ENCODE results near the gene KCMF1. TPM values are rescaled to one million over a fixed set of nuclear protein-coding genes. Genes with fewer than 3 reads are reported as not detected.

KCMF1 gene
- total and polyA plus RNA-seq, 10 of the 15 experiments (the other 5 are each of a cell fraction or from before 2014, with no cell fraction given) = 8.4 to 124 (median 43.0) TPM

DNA sequence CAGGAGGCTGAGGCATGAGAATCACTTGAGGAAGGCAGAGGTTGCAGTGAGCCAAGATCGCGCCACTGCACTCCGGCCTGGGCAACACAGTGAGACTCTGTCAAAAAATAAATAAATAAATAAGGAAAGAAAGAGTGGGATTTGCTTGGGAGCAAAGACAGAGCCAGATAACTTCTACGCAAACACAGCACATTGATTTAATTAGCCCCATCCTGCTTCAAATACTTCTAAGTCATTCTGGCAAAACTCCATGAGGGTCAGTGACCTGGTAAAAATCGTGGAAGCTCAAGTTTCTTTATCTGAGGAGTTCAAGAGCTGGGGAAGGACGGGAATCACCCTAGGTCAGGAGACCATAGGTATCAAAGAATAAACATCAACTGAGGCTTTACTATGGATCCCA, 91.6 kb downstream of the KCMF1 start:
- RAD21 ChIA-PET (ENCODE audit: unreplicated experiment) = no interaction called here
- Histone ChIP-seq H4K20me1 (ENCODE audit: control insufficient read depth, insufficient read depth) (no peaks in the 10 kb centered on the region), H3K4me1 (ENCODE audit: control insufficient read depth, insufficient read depth, low read length) (no peaks in the 10 kb centered on the region), H3K4me2 (ENCODE audit: control insufficient read depth, insufficient read depth) (no peak overlapping the region), H3K9ac (ENCODE audit: control insufficient read depth, insufficient read depth, low read length) (no peak overlapping the region), H2AFZ (ENCODE audit: control insufficient read depth, low read depth, low read length) (no peak overlapping the region), H3K27me3 (replicated peaks in 1 of 2; ENCODE audit: control insufficient read depth in 2 of 2, insufficient read depth in 2 of 2, low read length in 1 of 2) (no peaks in the 10 kb centered on the region; a peak in 1 of 4 replicates), H3K27ac (ENCODE audit: control insufficient read depth, insufficient read depth) (no peak overlapping the region), H3K36me3 (ENCODE audit: control insufficient read depth in 2 of 2, insufficient read depth in 2 of 2, low read length in 1 of 2) (no peaks in the 10 kb centered on the region), H3K4me3 (no peak overlapping the region), H3K9me3 (replicated peaks; ENCODE audit: control insufficient read depth, insufficient read depth, low read length) (no peaks in the 10 kb centered on the region), H3K79me2 (ENCODE audit: control insufficient read depth, insufficient read depth, low read length) (no peaks in the 10 kb centered on the region)
- DNase-seq (ENCODE audit: low read depth, low spot score) = no peak
- TF ChIP-seq ZNF384 (IDR thresholded peaks at IDR 0.05; ENCODE audit: borderline replicate concordance, low read depth, low read length) = no peak
- no peak for TF ChIP-seq FOXK2 (IDR thresholded peaks at IDR 0.05)
- TF ChIP-seq SREBF2 (IDR thresholded peaks at IDR 0.05; ENCODE audit: low read length) = no peak
- no peak for TF ChIP-seq CBFB (IDR thresholded peaks at IDR 0.05; ENCODE audit: low read depth)
- no peak for TF ChIP-seq SP1 (IDR thresholded peaks at IDR 0.05; ENCODE audit: low read depth, low read length)
- TF ChIP-seq WRNIP1 (IDR thresholded peaks at IDR 0.05; ENCODE audit: borderline replicate concordance, low read depth, low read length) = no peak
- TF ChIP-seq ZBED1 (IDR thresholded peaks at IDR 0.05; ENCODE audit: borderline replicate concordance) = no peak
- POLR2A ChIA-PET = no interaction called here
- CTCF ChIA-PET = interaction anchor here (0.6 to 1.9 kb wide), 3 partner anchors 136 to 234 kb away, joined by 3 to 7 read pairs (median 6); no protein-coding TSS in a partner anchor
- FAIRE-seq = no peak
- in situ Hi-C loops (cut with MboI) = no loop called here
- intact Hi-C loops (cut with micrococcal nuclease; ENCODE audit: unreplicated experiment) = no loop called here
- SMC1A ChIA-PET (ENCODE audit: uncharacterized antibody, unreplicated experiment) = no interaction called here
- WGBS (ENCODE audit: insufficient coverage, insufficient replicate concordance, low lambda C conversion rate, missing lambda C conversion rate) = 61% methylated on average over 6 of the region's 6 CpGs
- ATAC-seq = no peak
- BruUV-seq (replicated peaks) = no TSS peak

DNA sequence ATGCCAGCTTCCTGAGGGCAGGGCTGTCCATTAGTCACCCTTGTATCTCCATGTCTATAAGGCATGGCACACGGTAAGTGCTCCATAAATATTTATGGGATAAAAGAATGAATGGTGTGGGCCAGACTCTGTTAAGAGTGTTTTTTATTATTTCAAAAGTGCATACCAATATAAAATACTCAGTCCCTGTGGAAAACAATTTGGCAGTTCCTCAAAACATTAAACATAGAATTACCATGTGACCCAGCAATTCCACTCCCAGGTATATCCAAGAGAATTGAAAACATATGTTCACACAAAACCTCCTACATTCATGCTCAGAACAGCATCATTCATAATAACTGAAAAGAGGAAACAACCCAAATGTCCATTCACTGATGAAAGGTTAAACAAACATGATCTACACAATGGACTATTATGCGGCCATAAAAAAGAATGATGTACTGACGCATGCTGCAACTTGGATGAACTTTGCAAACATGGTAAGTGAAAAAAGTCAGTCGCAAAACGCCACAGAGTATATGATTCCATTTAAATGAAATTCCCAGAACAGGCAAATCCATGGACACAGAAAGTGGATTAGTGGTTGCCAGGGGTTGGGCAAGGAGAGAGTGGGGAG, 93.1 kb downstream of the KCMF1 start:
- Histone ChIP-seq H3K27me3 (replicated peaks in 1 of 2; ENCODE audit: control insufficient read depth in 2 of 2, insufficient read depth in 2 of 2, low read length in 1 of 2) (no peaks in the 10 kb centered on the region; a peak in 1 of 4 replicates), H3K9ac (ENCODE audit: control insufficient read depth, insufficient read depth, low read length) (no peak overlapping the region), H2AFZ (ENCODE audit: control insufficient read depth, low read depth, low read length) (no peak overlapping the region), H3K9me3 (replicated peaks; ENCODE audit: control insufficient read depth, insufficient read depth, low read length) (no peaks in the 10 kb centered on the region), H3K79me2 (ENCODE audit: control insufficient read depth, insufficient read depth, low read length) (no peaks in the 10 kb centered on the region), H3K36me3 (ENCODE audit: control insufficient read depth in 2 of 2, insufficient read depth in 2 of 2, low read length in 1 of 2) (no peaks in the 10 kb centered on the region), H3K4me2 (ENCODE audit: control insufficient read depth, insufficient read depth) (no peak overlapping the region), H3K27ac (ENCODE audit: control insufficient read depth, insufficient read depth) (no peak overlapping the region), H4K20me1 (ENCODE audit: control insufficient read depth, insufficient read depth) (no peaks in the 10 kb centered on the region), H3K4me3 (no peak overlapping the region), H3K4me1 (ENCODE audit: control insufficient read depth, insufficient read depth, low read length) (no peaks in the 10 kb centered on the region)
- BruUV-seq (replicated peaks) = no TSS peak
- CTCF ChIA-PET = interaction anchor here (0.6 kb wide), 1 partner anchor 107 kb away, joined by 4 read pairs; no protein-coding TSS in a partner anchor
- no peak for TF ChIP-seq E4F1 (IDR thresholded peaks at IDR 0.05; ENCODE audit: borderline replicate concordance, partially characterized antibody)
- TF ChIP-seq, protein P1, sequence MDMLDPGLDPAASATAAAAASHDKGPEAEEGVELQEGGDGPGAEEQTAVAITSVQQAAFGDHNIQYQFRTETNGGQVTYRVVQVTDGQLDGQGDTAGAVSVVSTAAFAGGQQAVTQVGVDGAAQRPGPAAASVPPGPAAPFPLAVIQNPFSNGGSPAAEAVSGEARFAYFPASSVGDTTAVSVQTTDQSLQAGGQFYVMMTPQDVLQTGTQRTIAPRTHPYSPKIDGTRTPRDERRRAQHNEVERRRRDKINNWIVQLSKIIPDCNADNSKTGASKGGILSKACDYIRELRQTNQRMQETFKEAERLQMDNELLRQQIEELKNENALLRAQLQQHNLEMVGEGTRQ (IDR thresholded peaks at IDR 0.05; ENCODE audit: borderline replicate concordance, low read depth, low read length) = no peak
- TF ChIP-seq IRF4 (IDR thresholded peaks at IDR 0.05; ENCODE audit: low read depth, low read length) = no peak
- TF ChIP-seq SPI1 (IDR thresholded peaks at IDR 0.05; ENCODE audit: borderline replicate concordance, insufficient read depth, low read depth, low read length) = no peak
- no peak for TF ChIP-seq SMARCA5 (IDR thresholded peaks at IDR 0.05)
- no peak for TF ChIP-seq SUPT20H (IDR thresholded peaks at IDR 0.05; ENCODE audit: borderline replicate concordance, control insufficient read depth, low read depth, low read length)
- no peak for TF ChIP-seq NFXL1 (IDR thresholded peaks at IDR 0.05; ENCODE audit: borderline replicate concordance)
- POLR2A ChIA-PET = no interaction called here
- DNase-seq (ENCODE audit: low read depth, low spot score) = no peak
- RAD21 ChIA-PET (ENCODE audit: unreplicated experiment) = no interaction called here
- in situ Hi-C loops (cut with MboI) (no loop called here), intact Hi-C loops (cut with micrococcal nuclease; ENCODE audit: unreplicated experiment) (no loop called here)
- 67% methylated on average over 5 of the region's 5 CpGs for WGBS (ENCODE audit: insufficient coverage, insufficient replicate concordance, low lambda C conversion rate, missing lambda C conversion rate)
- SMC1A ChIA-PET (ENCODE audit: uncharacterized antibody, unreplicated experiment) = no interaction called here
- no peak for FAIRE-seq
- ATAC-seq = no peak
